ENCODE measurements around the gene HSF2BP.
"Not testable (repeated sequence)": the region's sequence is repeated elsewhere in the genome, so short reads cannot be mapped to it uniquely, and the experiment has no call there.

Gene HSF2BP

GRCh38 chr21:43659136-43660000, at the start of gene HSF2BP, which contains the start of gene RRP1B:
TSS of gene HSF2BP (minus strand) at chr21:43659488. CDS start at chr21:43658096, 1,392 bp downstream.
TSS of gene RRP1B (plus strand) at chr21:43659560. CDS start at chr21:43659665, 105 bp downstream.
- DNase-seq = peak; percentile 67 to 87 (median 69)

GRCh38 chr21:43708745-43709381, 49.6 kb upstream of the HSF2BP start:
- no peak for DNase-seq

GRCh38 chr21:43707462-43707861, 48.2 kb upstream of the HSF2BP start:
- no peak for DNase-seq

GRCh38 chr21:43703035-43703880, 44.0 kb upstream of the HSF2BP start:
- peak in 2 of 6 experiments; percentile 7 to 16 for DNase-seq

GRCh38 chr21:43702785-43703034, 43.4 kb upstream of the HSF2BP start:
- DNase-seq = no peak

GRCh38 chr21:43701936-43702784, 42.9 kb upstream of the HSF2BP start:
- no peak for DNase-seq

- DNase-seq = no peak
These were observed 40.8 kb upstream of the HSF2BP start for GRCh38 chr21:43699933-43700599.

GRCh38 chr21:43699492-43699777, 40.1 kb upstream of the HSF2BP start:
- not testable (repeated sequence) for DNase-seq

GRCh38 chr21:43697758-43698643, 38.7 kb upstream of the HSF2BP start:
- DNase-seq = peak in 3 of 6 experiments; percentile 13 to 38 (median 18)

GRCh38 chr21:43696214-43696613, 36.9 kb upstream of the HSF2BP start:
- no peak for DNase-seq

- no peak for DNase-seq
These were observed 35.3 kb upstream of the HSF2BP start for GRCh38 chr21:43694437-43695079.

- no peak for DNase-seq
These were observed 34.7 kb upstream of the HSF2BP start for GRCh38 chr21:43693981-43694380.

GRCh38 chr21:43692949-43693348, 33.7 kb upstream of the HSF2BP start:
- DNase-seq = no peak

GRCh38 chr21:43691801-43692200, 32.5 kb upstream of the HSF2BP start:
- DNase-seq = no peak

GRCh38 chr21:43691086-43691795, 32.0 kb upstream of the HSF2BP start:
- DNase-seq = no peak

- no peak for DNase-seq
These were observed 31.1 kb upstream of the HSF2BP start for GRCh38 chr21:43690346-43690745.

GRCh38 chr21:43689556-43690337, 30.5 kb upstream of the HSF2BP start:
- no peak for DNase-seq

- no peak for DNase-seq
These were observed 29.6 kb upstream of the HSF2BP start for GRCh38 chr21:43688906-43689305.
